ENCODE data around the gene PXDN.
A peak's percentile ranks its signal among the peaks of the same experiment; 100 is the strongest.

PXDN gene

GRCh38 chr2:1621501-1621900 lies 122.8 kb downstream of the PXDN start:
- H3K79me1 ChIP-seq (ENCODE audit: low read length) = no peaks in the 10 kb centered on the region
- H3K27ac ChIP-seq (ENCODE audit: low read depth, low read length) = no peak overlapping the region
- H2BK15ac ChIP-seq (replicated peaks; ENCODE audit: low read depth) = no peak overlapping the region
- DNase-seq = no peak
- no peaks in the 10 kb centered on the region for H3K27me3 ChIP-seq (ENCODE audit: insufficient read depth, low read length, poor library complexity)
- no peak overlapping the region for H2BK5ac ChIP-seq (ENCODE audit: low read length)
- no peak overlapping the region for H3K4me3 ChIP-seq (ENCODE audit: low read length)
- H3K4me1 ChIP-seq (ENCODE audit: control insufficient read depth, low read depth, low read length) = peaks cover 4% of the 10 kb centered on the region
- H4K5ac ChIP-seq (ENCODE audit: low read length) = no peak overlapping the region
- H2AK5ac ChIP-seq (ENCODE audit: low read length) = no peak overlapping the region
- H3K56ac ChIP-seq (ENCODE audit: low read length) = no peak overlapping the region
- H3K18ac ChIP-seq (ENCODE audit: low read length) = no peak overlapping the region
- H3K79me2 ChIP-seq (ENCODE audit: control insufficient read depth, insufficient read depth, low read length) = no peaks in the 10 kb centered on the region
- H2BK120ac ChIP-seq (ENCODE audit: low read depth, low read length) = no peak overlapping the region
- WGBS (ENCODE audit: extremely low coverage, insufficient coverage, low lambda C conversion rate) = no CpG with 5 or more reads among the region's 13 CpGs
- H3K23ac ChIP-seq (ENCODE audit: low read length) = no peak overlapping the region
- H4K8ac ChIP-seq (ENCODE audit: low read depth, low read length) = no peak overlapping the region
- H3K4me2 ChIP-seq (ENCODE audit: low read length) = no peak overlapping the region
- no peak overlapping the region for H3K9ac ChIP-seq (ENCODE audit: low read length)
- H3K4ac ChIP-seq (ENCODE audit: low read depth, low read length) = no peak overlapping the region
- H3K36me3 ChIP-seq (ENCODE audit: control insufficient read depth, insufficient read depth, low read length) = no peaks in the 10 kb centered on the region

GRCh38 chr2:1621041-1621440 lies 123.3 kb downstream of the PXDN start:
- Histone ChIP-seq H3K4me3 (ENCODE audit: low read length) (no peak overlapping the region), H3K4ac (ENCODE audit: low read depth, low read length) (no peak overlapping the region), H2BK5ac (ENCODE audit: low read length) (no peak overlapping the region), H3K4me2 (ENCODE audit: low read length) (no peak overlapping the region), H3K18ac (ENCODE audit: low read length) (no peak overlapping the region), H3K4me1 (ENCODE audit: control insufficient read depth, low read depth, low read length) (peaks cover 4% of the 10 kb centered on the region), H3K79me2 (ENCODE audit: control insufficient read depth, insufficient read depth, low read length) (no peaks in the 10 kb centered on the region), H2AK5ac (ENCODE audit: low read length) (no peak overlapping the region), H2BK15ac (replicated peaks; ENCODE audit: low read depth) (no peak overlapping the region), H3K23ac (ENCODE audit: low read length) (no peak overlapping the region), H3K9ac (ENCODE audit: low read length) (no peak overlapping the region), H3K27me3 (ENCODE audit: insufficient read depth, low read length, poor library complexity) (no peaks in the 10 kb centered on the region), H3K79me1 (ENCODE audit: low read length) (no peaks in the 10 kb centered on the region), H3K27ac (ENCODE audit: low read depth, low read length) (no peak overlapping the region), H2BK120ac (ENCODE audit: low read depth, low read length) (no peak overlapping the region), H3K56ac (ENCODE audit: low read length) (no peak overlapping the region), H3K36me3 (ENCODE audit: control insufficient read depth, insufficient read depth, low read length) (no peaks in the 10 kb centered on the region), H4K8ac (ENCODE audit: low read depth, low read length) (no peak overlapping the region), H4K5ac (ENCODE audit: low read length) (no peak overlapping the region)
- no peak for DNase-seq
- WGBS (ENCODE audit: extremely low coverage, insufficient coverage, low lambda C conversion rate) = no CpG with 5 or more reads among the region's 11 CpGs

- Histone ChIP-seq H3K79me2 (ENCODE audit: control insufficient read depth, insufficient read depth, low read length) (no peaks in the 10 kb centered on the region), H3K23ac (ENCODE audit: low read length) (no peak overlapping the region), H3K79me1 (ENCODE audit: low read length) (no peaks in the 10 kb centered on the region), H3K27me3 (ENCODE audit: insufficient read depth, low read length, poor library complexity) (no peaks in the 10 kb centered on the region), H2BK5ac (ENCODE audit: low read length) (no peak overlapping the region), H2AK5ac (ENCODE audit: low read length) (no peak overlapping the region), H4K8ac (ENCODE audit: low read depth, low read length) (no peak overlapping the region), H3K18ac (ENCODE audit: low read length) (no peak overlapping the region), H3K4me1 (ENCODE audit: control insufficient read depth, low read depth, low read length) (no peaks in the 10 kb centered on the region), H3K4me3 (ENCODE audit: low read length) (no peak overlapping the region), H3K4me2 (ENCODE audit: low read length) (no peak overlapping the region), H2BK15ac (replicated peaks; ENCODE audit: low read depth) (no peak overlapping the region), H3K56ac (ENCODE audit: low read length) (no peak overlapping the region), H3K36me3 (ENCODE audit: control insufficient read depth, insufficient read depth, low read length) (no peaks in the 10 kb centered on the region), H3K4ac (ENCODE audit: low read depth, low read length) (no peak overlapping the region), H3K9ac (ENCODE audit: low read length) (no peak overlapping the region), H3K27ac (ENCODE audit: low read depth, low read length) (no peak overlapping the region), H4K5ac (ENCODE audit: low read length) (no peak overlapping the region), H2BK120ac (ENCODE audit: low read depth, low read length) (no peak overlapping the region)
- DNase-seq = no peak
- no CpG with 5 or more reads among the region's 11 CpGs for WGBS (ENCODE audit: extremely low coverage, insufficient coverage, low lambda C conversion rate)
Measured at GRCh38 chr2:1620081-1620480, 124.2 kb downstream of the PXDN start.

GRCh38 chr2:1619556-1619955 lies 124.8 kb downstream of the PXDN start:
- Histone ChIP-seq H3K9ac (ENCODE audit: low read length) (no peak overlapping the region), H4K5ac (ENCODE audit: low read length) (no peak overlapping the region), H3K4me3 (ENCODE audit: low read length) (no peak overlapping the region), H3K27ac (ENCODE audit: low read depth, low read length) (no peak overlapping the region), H3K23ac (ENCODE audit: low read length) (no peak overlapping the region), H3K27me3 (ENCODE audit: insufficient read depth, low read length, poor library complexity) (no peaks in the 10 kb centered on the region), H4K8ac (ENCODE audit: low read depth, low read length) (no peak overlapping the region), H3K4me1 (ENCODE audit: control insufficient read depth, low read depth, low read length) (peaks cover 3% of the 10 kb centered on the region), H3K18ac (ENCODE audit: low read length) (no peak overlapping the region), H3K56ac (ENCODE audit: low read length) (no peak overlapping the region), H2BK15ac (replicated peaks; ENCODE audit: low read depth) (no peak overlapping the region), H3K36me3 (ENCODE audit: control insufficient read depth, insufficient read depth, low read length) (no peaks in the 10 kb centered on the region), H2AK5ac (ENCODE audit: low read length) (no peak overlapping the region), H3K4ac (ENCODE audit: low read depth, low read length) (no peak overlapping the region), H2BK120ac (ENCODE audit: low read depth, low read length) (no peak overlapping the region), H2BK5ac (ENCODE audit: low read length) (no peak overlapping the region), H3K79me1 (ENCODE audit: low read length) (no peaks in the 10 kb centered on the region), H3K79me2 (ENCODE audit: control insufficient read depth, insufficient read depth, low read length) (no peaks in the 10 kb centered on the region), H3K4me2 (ENCODE audit: low read length) (no peak overlapping the region)
- no peak for DNase-seq
- WGBS (ENCODE audit: extremely low coverage, insufficient coverage, low lambda C conversion rate) = no CpG with 5 or more reads among the region's 10 CpGs

GRCh38 chr2:1618974-1619373 lies 125.3 kb downstream of the PXDN start:
- Histone ChIP-seq H3K27me3 (ENCODE audit: insufficient read depth, low read length, poor library complexity) (no peaks in the 10 kb centered on the region), H2AK5ac (ENCODE audit: low read length) (no peak overlapping the region), H4K8ac (ENCODE audit: low read depth, low read length) (no peak overlapping the region), H2BK15ac (replicated peaks; ENCODE audit: low read depth) (no peak overlapping the region), H3K79me1 (ENCODE audit: low read length) (no peaks in the 10 kb centered on the region), H2BK5ac (ENCODE audit: low read length) (no peak overlapping the region), H3K4me2 (ENCODE audit: low read length) (no peak overlapping the region), H4K5ac (ENCODE audit: low read length) (no peak overlapping the region), H3K18ac (ENCODE audit: low read length) (no peak overlapping the region), H3K56ac (ENCODE audit: low read length) (no peak overlapping the region), H3K9ac (ENCODE audit: low read length) (no peak overlapping the region), H3K23ac (ENCODE audit: low read length) (no peak overlapping the region), H3K4me3 (ENCODE audit: low read length) (no peak overlapping the region), H2BK120ac (ENCODE audit: low read depth, low read length) (no peak overlapping the region), H3K27ac (ENCODE audit: low read depth, low read length) (no peak overlapping the region), H3K36me3 (ENCODE audit: control insufficient read depth, insufficient read depth, low read length) (no peaks in the 10 kb centered on the region), H3K4me1 (ENCODE audit: control insufficient read depth, low read depth, low read length) (peaks cover 6% of the 10 kb centered on the region), H3K79me2 (ENCODE audit: control insufficient read depth, insufficient read depth, low read length) (no peaks in the 10 kb centered on the region), H3K4ac (ENCODE audit: low read depth, low read length) (no peak overlapping the region)
- DNase-seq = no peak
- no CpG with 5 or more reads among the region's 3 CpGs for WGBS (ENCODE audit: extremely low coverage, insufficient coverage, low lambda C conversion rate)

GRCh38 chr2:1618191-1618961 lies 125.9 kb downstream of the PXDN start:
- Histone ChIP-seq H3K4me1 (ENCODE audit: control insufficient read depth, low read depth, low read length) (peaks cover 8% of the 10 kb centered on the region), H2BK120ac (ENCODE audit: low read depth, low read length) (no peak overlapping the region), H3K4me3 (ENCODE audit: low read length) (no peak overlapping the region), H4K8ac (ENCODE audit: low read depth, low read length) (no peak overlapping the region), H3K27ac (ENCODE audit: low read depth, low read length) (no peak overlapping the region), H3K18ac (ENCODE audit: low read length) (no peak overlapping the region), H3K27me3 (ENCODE audit: insufficient read depth, low read length, poor library complexity) (no peaks in the 10 kb centered on the region), H2AK5ac (ENCODE audit: low read length) (no peak overlapping the region), H3K79me1 (ENCODE audit: low read length) (no peaks in the 10 kb centered on the region), H3K56ac (ENCODE audit: low read length) (peak overlapping the region; percentile 73), H3K36me3 (ENCODE audit: control insufficient read depth, insufficient read depth, low read length) (no peaks in the 10 kb centered on the region), H2BK5ac (ENCODE audit: low read length) (no peak overlapping the region), H3K4ac (ENCODE audit: low read depth, low read length) (no peak overlapping the region), H3K4me2 (ENCODE audit: low read length) (no peak overlapping the region), H3K79me2 (ENCODE audit: control insufficient read depth, insufficient read depth, low read length) (no peaks in the 10 kb centered on the region), H4K5ac (ENCODE audit: low read length) (no peak overlapping the region), H3K9ac (ENCODE audit: low read length) (no peak overlapping the region), H3K23ac (ENCODE audit: low read length) (no peak overlapping the region), H2BK15ac (replicated peaks; ENCODE audit: low read depth) (no peak overlapping the region)
- DNase-seq = no peak
- WGBS (ENCODE audit: extremely low coverage, insufficient coverage, low lambda C conversion rate) = no CpG with 5 or more reads among the region's 20 CpGs

All from mesendoderm (in vitro differentiated cells).